ENCODE measurements around the gene SAMMSON. TPM values are rescaled to one million over a fixed set of nuclear protein-coding genes. Genes with fewer than 3 reads are reported as not detected.

Gene SAMMSON
- total and polyA plus RNA-seq, 10 of the 15 experiments (the other 5 are each of a cell fraction or from before 2014, with no cell fraction given) = not detected

DNA sequence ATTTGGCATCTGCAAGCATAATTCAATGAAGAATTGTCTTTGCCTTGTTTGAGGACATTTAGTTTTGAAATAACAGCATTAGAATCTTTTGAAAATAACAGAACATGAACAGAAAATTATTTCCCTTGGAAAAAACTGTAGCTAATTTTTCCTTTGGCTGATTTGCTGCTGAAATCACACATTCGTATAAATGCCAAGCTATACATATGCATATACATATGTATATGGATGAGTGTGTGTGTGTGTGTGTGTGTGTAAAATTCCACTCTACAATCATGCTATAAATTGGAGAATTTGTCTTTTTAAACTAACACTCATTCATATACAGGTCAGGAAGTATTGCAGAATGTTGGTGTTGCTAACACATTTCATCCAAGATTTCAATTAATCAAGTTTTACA lies 57.9 kb downstream of the SAMMSON start:
- H3K9ac ChIP-seq (ENCODE audit: control insufficient read depth, insufficient read depth, low read length) = no peak overlapping the region
- no peak for DNase-seq (ENCODE audit: low read depth, low spot score)
- H2AFZ ChIP-seq (ENCODE audit: control insufficient read depth, low read depth, low read length) = no peak overlapping the region
- POLR2A ChIA-PET = no interaction called here
- 0% methylated on average over 1 of the region's 1 CpG for WGBS (ENCODE audit: insufficient coverage, insufficient replicate concordance, low lambda C conversion rate, missing lambda C conversion rate)
- SMC1A ChIA-PET (ENCODE audit: uncharacterized antibody, unreplicated experiment) = no interaction called here
- in situ Hi-C loops (cut with MboI) (no loop called here), intact Hi-C loops (cut with micrococcal nuclease; ENCODE audit: unreplicated experiment) (no loop called here)
- no peaks in the 10 kb centered on the region for H3K36me3 ChIP-seq (ENCODE audit: control insufficient read depth in 2 of 2, insufficient read depth in 2 of 2, low read length in 1 of 2)
- no peak for FAIRE-seq
- TF ChIP-seq, protein P1, sequence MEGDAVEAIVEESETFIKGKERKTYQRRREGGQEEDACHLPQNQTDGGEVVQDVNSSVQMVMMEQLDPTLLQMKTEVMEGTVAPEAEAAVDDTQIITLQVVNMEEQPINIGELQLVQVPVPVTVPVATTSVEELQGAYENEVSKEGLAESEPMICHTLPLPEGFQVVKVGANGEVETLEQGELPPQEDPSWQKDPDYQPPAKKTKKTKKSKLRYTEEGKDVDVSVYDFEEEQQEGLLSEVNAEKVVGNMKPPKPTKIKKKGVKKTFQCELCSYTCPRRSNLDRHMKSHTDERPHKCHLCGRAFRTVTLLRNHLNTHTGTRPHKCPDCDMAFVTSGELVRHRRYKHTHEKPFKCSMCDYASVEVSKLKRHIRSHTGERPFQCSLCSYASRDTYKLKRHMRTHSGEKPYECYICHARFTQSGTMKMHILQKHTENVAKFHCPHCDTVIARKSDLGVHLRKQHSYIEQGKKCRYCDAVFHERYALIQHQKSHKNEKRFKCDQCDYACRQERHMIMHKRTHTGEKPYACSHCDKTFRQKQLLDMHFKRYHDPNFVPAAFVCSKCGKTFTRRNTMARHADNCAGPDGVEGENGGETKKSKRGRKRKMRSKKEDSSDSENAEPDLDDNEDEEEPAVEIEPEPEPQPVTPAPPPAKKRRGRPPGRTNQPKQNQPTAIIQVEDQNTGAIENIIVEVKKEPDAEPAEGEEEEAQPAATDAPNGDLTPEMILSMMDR (IDR thresholded peaks at IDR 0.05 in 2 of 3, conservative IDR thresholded peaks at IDR 0.05 in 1 of 3; ENCODE audit: control insufficient read depth in 2 of 3, extremely low read depth in 1 of 3, insufficient read depth in 1 of 3, low read depth in 3 of 3, low read length in 3 of 3) = no peak
- TF ChIP-seq MYC (IDR thresholded peaks at IDR 0.05; ENCODE audit: insufficient read depth, insufficient read length, insufficient replicate concordance, low read length, severe bottlenecking) = no peak
- H3K27ac ChIP-seq (ENCODE audit: control insufficient read depth, insufficient read depth) = no peak overlapping the region
- H3K79me2 ChIP-seq (ENCODE audit: control insufficient read depth, insufficient read depth, low read length) = no peaks in the 10 kb centered on the region
- no TSS peak for BruUV-seq (replicated peaks)
- ATAC-seq = no peak
- no peaks in the 10 kb centered on the region for H4K20me1 ChIP-seq (ENCODE audit: control insufficient read depth, insufficient read depth)
- no peaks in the 10 kb centered on the region for H3K9me3 ChIP-seq (replicated peaks; ENCODE audit: control insufficient read depth, insufficient read depth, low read length)
- no peaks in the 10 kb centered on the region for H3K27me3 ChIP-seq (replicated peaks in 1 of 2; ENCODE audit: control insufficient read depth in 2 of 2, insufficient read depth in 2 of 2, low read length in 1 of 2)
- H3K4me2 ChIP-seq (ENCODE audit: control insufficient read depth, insufficient read depth) = no peak overlapping the region
- RAD21 ChIA-PET (ENCODE audit: unreplicated experiment) = no interaction called here
- no peaks in the 10 kb centered on the region for H3K4me1 ChIP-seq (ENCODE audit: control insufficient read depth, insufficient read depth, low read length)
- H3K4me3 ChIP-seq = no peak overlapping the region
- CTCF ChIA-PET = no interaction called here

DNA sequence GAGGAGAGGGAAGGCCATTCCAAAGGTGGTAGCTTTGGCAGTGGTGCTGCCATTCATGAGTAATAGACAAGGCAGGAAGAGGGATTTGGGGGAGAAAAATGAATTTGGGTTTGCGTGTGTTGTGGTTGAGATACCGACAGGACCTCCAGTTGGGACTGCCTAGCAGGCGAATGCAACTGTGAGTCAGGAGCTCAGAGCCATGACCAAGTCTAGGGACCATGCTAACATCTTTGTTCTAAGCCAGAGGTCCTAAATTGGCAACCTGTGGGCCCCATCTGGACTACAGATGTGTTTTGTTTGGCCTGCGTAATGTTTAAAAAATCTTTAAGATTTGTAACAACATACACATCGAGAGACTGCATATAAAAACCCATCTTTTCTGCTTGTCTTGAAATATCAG lies 61.6 kb downstream of the SAMMSON start:
- POLR2A ChIA-PET = interaction anchor here (0.5 kb wide), 1 partner anchor 66 kb away, joined by 5 read pairs; no protein-coding TSS in a partner anchor
- H3K9me3 ChIP-seq (replicated peaks; ENCODE audit: control insufficient read depth, insufficient read depth, low read length) = no peaks in the 10 kb centered on the region
- no peak overlapping the region for H3K9ac ChIP-seq (ENCODE audit: control insufficient read depth, insufficient read depth, low read length)
- H4K20me1 ChIP-seq (ENCODE audit: control insufficient read depth, insufficient read depth) = no peaks in the 10 kb centered on the region
- no peak for DNase-seq (ENCODE audit: low read depth, low spot score)
- H3K79me2 ChIP-seq (ENCODE audit: control insufficient read depth, insufficient read depth, low read length) = no peaks in the 10 kb centered on the region
- no peak for FAIRE-seq
- H3K4me1 ChIP-seq (ENCODE audit: control insufficient read depth, insufficient read depth, low read length) = no peaks in the 10 kb centered on the region
- no peak for ATAC-seq
- intact Hi-C loops (cut with micrococcal nuclease; ENCODE audit: unreplicated experiment) = no loop called here
- H3K27me3 ChIP-seq (replicated peaks in 1 of 2; ENCODE audit: control insufficient read depth in 2 of 2, insufficient read depth in 2 of 2, low read length in 1 of 2) = no peaks in the 10 kb centered on the region
- TF ChIP-seq NRF1 (conservative IDR thresholded peaks at IDR 0.05; ENCODE audit: low read depth, low read length) (no peak), FOXK2 (IDR thresholded peaks at IDR 0.05) (no peak)
- no peak overlapping the region for H3K4me2 ChIP-seq (ENCODE audit: control insufficient read depth, insufficient read depth)
- CTCF ChIA-PET = no interaction called here
- H3K27ac ChIP-seq (ENCODE audit: control insufficient read depth, insufficient read depth) = no peak overlapping the region
- in situ Hi-C loops (cut with MboI) = no loop called here
- H3K36me3 ChIP-seq (ENCODE audit: control insufficient read depth in 2 of 2, insufficient read depth in 2 of 2, low read length in 1 of 2) = no peaks in the 10 kb centered on the region
- SMC1A ChIA-PET (ENCODE audit: uncharacterized antibody, unreplicated experiment) = no interaction called here
- H3K4me3 ChIP-seq = no peak overlapping the region
- 49% methylated on average over 5 of the region's 5 CpGs for WGBS (ENCODE audit: insufficient coverage, insufficient replicate concordance, low lambda C conversion rate, missing lambda C conversion rate)
- BruUV-seq (replicated peaks) = no TSS peak
- H2AFZ ChIP-seq (ENCODE audit: control insufficient read depth, low read depth, low read length) = no peak overlapping the region
- RAD21 ChIA-PET (ENCODE audit: unreplicated experiment) = no interaction called here

All from GM12878 (cell line).